OCI-LY1 (cell line): ENCODE results near the gene ADGRG3.
A peak's percentile ranks its signal among the peaks of the same experiment; 100 is the strongest.

Source experiments
- H2AFZ ChIP-seq: fragments of 200-600 bp; sonication (generic), shearing (Covaris generic); 2 replicates; pipeline ENCODE4 v1.6.0; 2014; ENCODE audit warnings: antibody characterized with exemption, mild to moderate bottlenecking, low read length
- H3F3A ChIP-seq: fragments of 200-600 bp; sonication (generic), shearing (Covaris generic); 2 replicates; pipeline ENCODE4 v1.6.0; 2014; ENCODE audit warnings: mild to moderate bottlenecking, antibody characterized with exemption, low read length, moderate library complexity; ENCODE audit not compliant: insufficient read depth
- H3K27ac ChIP-seq: fragments of 200-600 bp; sonication (generic); 2 replicates; pipeline ENCODE4 v1.5.1; 2014; ENCODE audit warnings: low read length, mixed run types, mild to moderate bottlenecking, low read depth; ENCODE audit not compliant: poor library complexity, severe bottlenecking
- H3K27me3 ChIP-seq: fragments of 200-600 bp; sonication (generic); 2 replicates; pipeline ENCODE4 v1.6.0; 2014; ENCODE audit warnings: antibody characterized with exemption, mild to moderate bottlenecking, low read length, moderate library complexity; ENCODE audit not compliant: insufficient read depth
- H3K36me3 ChIP-seq: fragments of 200-600 bp; sonication (generic); 2 replicates; pipeline ENCODE4 v1.6.1; 2014; ENCODE audit warnings: mild to moderate bottlenecking, antibody characterized with exemption, low read length, moderate library complexity, mixed read lengths; ENCODE audit not compliant: insufficient read depth
- H3K4me1 ChIP-seq: fragments of 200-600 bp; sonication (generic); 2 replicates; pipeline ENCODE4 v1.5.1; 2014; ENCODE audit warnings: mild to moderate bottlenecking, low read length, moderate library complexity; ENCODE audit not compliant: insufficient read depth, severe bottlenecking
- H3K4me2 ChIP-seq: fragments of 200-600 bp; sonication (generic), shearing (Covaris generic); 2 replicates; pipeline ENCODE4 v1.6.1; 2014; ENCODE audit warnings: low read length
- H3K4me3 ChIP-seq: fragments of 200-600 bp; sonication (generic); 2 replicates; pipeline ENCODE4 v1.5.1; 2014; ENCODE audit warnings: low read length, low read depth, mild to moderate bottlenecking, mixed read lengths; ENCODE audit not compliant: poor library complexity, severe bottlenecking
- H3K79me2 ChIP-seq: fragments of 200-600 bp; shearing (Covaris generic); 2 replicates; pipeline ENCODE4 v1.6.1; 2016; ENCODE audit warnings: mixed run types, low read length, mixed read lengths; ENCODE audit not compliant: insufficient read depth
- H3K9ac ChIP-seq: fragments of 200-600 bp; sonication (generic), shearing (Covaris generic); 2 replicates; pipeline ENCODE4 v1.6.1; 2014; ENCODE audit warnings: mild to moderate bottlenecking, low read length, mixed read lengths
- H3K9me2 ChIP-seq: fragments of 200-600 bp; sonication (generic), shearing (Covaris generic); 2 replicates; pipeline ENCODE4 v1.6.1; 2014; ENCODE audit warnings: low read depth, mild to moderate bottlenecking, low read length, mixed read lengths
- H3K9me3 ChIP-seq: fragments of 200-600 bp; shearing (Covaris generic); 2 replicates; pipeline ENCODE4 v1.6.1; 2014; ENCODE audit warnings: low read length, mixed read lengths
- H4K20me1 ChIP-seq: fragments of 200-600 bp; sonication (generic), shearing (Covaris generic); 2 replicates; pipeline ENCODE4 v1.6.0; 2016; ENCODE audit warnings: mild to moderate bottlenecking, low read length; ENCODE audit not compliant: insufficient read depth
- EZH2 ChIP-seq: fragments of 200-600 bp; sonication (generic), shearing (Covaris generic); IDR thresholded peaks from 2 replicates; pipeline ENCODE4 v1.8.0; 2017; ENCODE audit warnings: borderline replicate concordance, mixed run types, mild to moderate bottlenecking, antibody characterized with exemption, low read length, moderate library complexity, mixed read lengths
- TF ChIP-seq, protein P1 (sequence below): fragments of 200-600 bp; sonication (generic), shearing (Covaris generic); IDR thresholded peaks from 2 replicates; pipeline ENCODE4 v1.5.1; 2017; ENCODE audit warnings: mild to moderate bottlenecking, antibody characterized with exemption, low read length, moderate library complexity, mixed read lengths

The ADGRG3 gene

DNA sequence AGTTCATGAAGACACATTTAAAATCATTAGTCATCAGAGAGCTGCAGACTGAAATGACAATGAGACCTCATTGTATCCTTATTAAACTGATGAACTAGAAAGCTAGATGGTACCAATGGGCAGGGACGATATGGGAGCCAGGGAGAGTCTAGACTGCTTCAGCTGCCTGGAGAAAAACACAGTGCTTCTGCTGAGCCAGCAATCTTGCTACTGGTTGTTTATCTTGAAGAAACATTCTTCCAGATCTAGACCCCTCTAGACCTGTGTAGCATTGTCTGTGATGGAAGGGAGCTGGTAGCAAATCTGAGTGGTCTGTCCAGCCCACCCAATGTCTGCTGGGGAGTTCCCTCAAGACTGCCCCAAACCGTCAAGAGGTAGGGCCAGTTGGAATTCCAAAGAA, 24.5 kb downstream of the ADGRG3 start:
- no peak for TF ChIP-seq EZH2
- TF ChIP-seq, protein P1, sequence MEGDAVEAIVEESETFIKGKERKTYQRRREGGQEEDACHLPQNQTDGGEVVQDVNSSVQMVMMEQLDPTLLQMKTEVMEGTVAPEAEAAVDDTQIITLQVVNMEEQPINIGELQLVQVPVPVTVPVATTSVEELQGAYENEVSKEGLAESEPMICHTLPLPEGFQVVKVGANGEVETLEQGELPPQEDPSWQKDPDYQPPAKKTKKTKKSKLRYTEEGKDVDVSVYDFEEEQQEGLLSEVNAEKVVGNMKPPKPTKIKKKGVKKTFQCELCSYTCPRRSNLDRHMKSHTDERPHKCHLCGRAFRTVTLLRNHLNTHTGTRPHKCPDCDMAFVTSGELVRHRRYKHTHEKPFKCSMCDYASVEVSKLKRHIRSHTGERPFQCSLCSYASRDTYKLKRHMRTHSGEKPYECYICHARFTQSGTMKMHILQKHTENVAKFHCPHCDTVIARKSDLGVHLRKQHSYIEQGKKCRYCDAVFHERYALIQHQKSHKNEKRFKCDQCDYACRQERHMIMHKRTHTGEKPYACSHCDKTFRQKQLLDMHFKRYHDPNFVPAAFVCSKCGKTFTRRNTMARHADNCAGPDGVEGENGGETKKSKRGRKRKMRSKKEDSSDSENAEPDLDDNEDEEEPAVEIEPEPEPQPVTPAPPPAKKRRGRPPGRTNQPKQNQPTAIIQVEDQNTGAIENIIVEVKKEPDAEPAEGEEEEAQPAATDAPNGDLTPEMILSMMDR, result no peak
- H3K79me2 ChIP-seq, result no peaks in the 10 kb centered on the region
- no peaks in the 10 kb centered on the region for H3F3A ChIP-seq
- no peak overlapping the region for H3K27ac ChIP-seq
- no peak overlapping the region for H3K4me3 ChIP-seq
- H3K36me3 ChIP-seq, result no peaks in the 10 kb centered on the region
- no peak overlapping the region for H3K4me2 ChIP-seq
- no peaks in the 10 kb centered on the region for H3K4me1 ChIP-seq
- H2AFZ ChIP-seq, result no peak overlapping the region
- H4K20me1 ChIP-seq, result no peaks in the 10 kb centered on the region
- no peaks in the 10 kb centered on the region; the same call in 1 of the 2 replicates for H3K27me3 ChIP-seq
- H3K9ac ChIP-seq, result no peak overlapping the region
- H3K9me3 ChIP-seq, result no peaks in the 10 kb centered on the region
- H3K9me2 ChIP-seq, result no peaks in the 10 kb centered on the region

DNA sequence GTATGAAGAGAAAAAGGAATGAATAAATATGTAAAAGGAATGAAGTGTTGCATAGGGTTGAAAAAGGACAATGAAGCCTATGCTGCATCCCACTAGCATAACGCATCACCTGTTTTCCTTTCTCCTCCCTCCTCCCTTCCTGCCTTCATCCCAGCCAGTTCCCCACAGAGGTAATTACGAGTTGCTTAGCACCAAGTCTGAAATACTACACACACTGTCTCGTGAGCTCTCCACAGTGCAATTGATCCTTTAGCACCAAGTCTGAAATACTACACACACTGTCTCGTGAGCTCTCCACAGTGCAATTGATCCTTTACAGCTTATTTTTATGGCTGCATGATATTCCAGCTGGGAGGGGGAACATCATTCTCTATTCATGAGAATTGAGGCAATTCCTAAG, 25.4 kb downstream of the ADGRG3 start:
- Histone ChIP-seq H3K9ac (no peak overlapping the region), H3K27me3 (no peaks in the 10 kb centered on the region; the same call in 1 of the 2 replicates), H3K9me2 (no peaks in the 10 kb centered on the region), H3F3A (no peaks in the 10 kb centered on the region), H3K79me2 (no peaks in the 10 kb centered on the region), H4K20me1 (no peaks in the 10 kb centered on the region), H3K9me3 (no peaks in the 10 kb centered on the region), H3K4me1 (no peaks in the 10 kb centered on the region), H2AFZ (no peak overlapping the region), H3K4me2 (no peak overlapping the region), H3K36me3 (no peaks in the 10 kb centered on the region), H3K27ac (no peak overlapping the region), H3K4me3 (no peak overlapping the region)
- TF ChIP-seq, protein P1, result no peak
- TF ChIP-seq EZH2, result no peak

DNA sequence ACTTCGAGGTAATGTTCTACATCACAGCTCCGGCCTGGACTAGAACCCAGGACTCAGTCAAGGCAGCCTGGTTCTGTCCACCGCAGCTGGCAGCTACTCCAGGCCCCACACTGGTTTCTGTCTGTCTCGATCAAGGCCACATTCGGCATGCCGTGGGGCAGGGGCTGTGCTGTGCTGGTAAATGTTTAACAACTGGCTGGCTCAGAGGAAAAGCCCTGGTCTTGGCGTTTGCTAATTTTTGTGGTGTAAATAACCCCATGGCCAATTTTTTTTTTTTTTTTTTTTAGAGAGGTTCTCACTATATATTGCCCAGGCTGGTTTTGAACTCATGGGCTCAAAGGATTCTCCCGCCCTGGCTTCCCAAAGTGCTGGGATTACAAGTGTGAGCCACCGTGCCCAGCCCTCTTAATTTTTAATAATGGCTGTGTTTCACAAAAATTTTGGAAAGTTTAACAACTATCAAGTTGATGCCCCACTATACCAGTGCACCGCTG, 26.2 kb downstream of the ADGRG3 start:
- no peaks in the 10 kb centered on the region for H4K20me1 ChIP-seq
- no peaks in the 10 kb centered on the region for H3K4me1 ChIP-seq
- H2AFZ ChIP-seq, result no peak overlapping the region

More for the DNA sequence above, 26.2 kb downstream of the ADGRG3 start:
- H3K27me3 ChIP-seq, result no peaks in the 10 kb centered on the region; the same call in 1 of the 2 replicates
- no peak overlapping the region for H3K4me3 ChIP-seq
- no peak overlapping the region for H3K9ac ChIP-seq
- TF ChIP-seq, protein P1, result no peak
- TF ChIP-seq EZH2, result no peak
- no peaks in the 10 kb centered on the region for H3F3A ChIP-seq
- H3K36me3 ChIP-seq, result no peaks in the 10 kb centered on the region
- no peaks in the 10 kb centered on the region for H3K79me2 ChIP-seq
- no peaks in the 10 kb centered on the region for H3K9me2 ChIP-seq
- no peaks in the 10 kb centered on the region for H3K9me3 ChIP-seq
- H3K4me2 ChIP-seq, result peak overlapping the region; percentile 44; the same call in 1 of the 2 replicates
- no peak overlapping the region for H3K27ac ChIP-seq
